HG03439 (cell line): ENCODE data around the gene GGN.

Source experiments
- ATAC-seq: cut with Tn5 transposase; IDR thresholded peaks from one replicate; pipeline ENCODE4 v1.9.1; 2021; ENCODE audit warnings: mild to moderate bottlenecking, moderate library complexity; ENCODE audit not compliant: unreplicated experiment

The GGN gene

DNA sequence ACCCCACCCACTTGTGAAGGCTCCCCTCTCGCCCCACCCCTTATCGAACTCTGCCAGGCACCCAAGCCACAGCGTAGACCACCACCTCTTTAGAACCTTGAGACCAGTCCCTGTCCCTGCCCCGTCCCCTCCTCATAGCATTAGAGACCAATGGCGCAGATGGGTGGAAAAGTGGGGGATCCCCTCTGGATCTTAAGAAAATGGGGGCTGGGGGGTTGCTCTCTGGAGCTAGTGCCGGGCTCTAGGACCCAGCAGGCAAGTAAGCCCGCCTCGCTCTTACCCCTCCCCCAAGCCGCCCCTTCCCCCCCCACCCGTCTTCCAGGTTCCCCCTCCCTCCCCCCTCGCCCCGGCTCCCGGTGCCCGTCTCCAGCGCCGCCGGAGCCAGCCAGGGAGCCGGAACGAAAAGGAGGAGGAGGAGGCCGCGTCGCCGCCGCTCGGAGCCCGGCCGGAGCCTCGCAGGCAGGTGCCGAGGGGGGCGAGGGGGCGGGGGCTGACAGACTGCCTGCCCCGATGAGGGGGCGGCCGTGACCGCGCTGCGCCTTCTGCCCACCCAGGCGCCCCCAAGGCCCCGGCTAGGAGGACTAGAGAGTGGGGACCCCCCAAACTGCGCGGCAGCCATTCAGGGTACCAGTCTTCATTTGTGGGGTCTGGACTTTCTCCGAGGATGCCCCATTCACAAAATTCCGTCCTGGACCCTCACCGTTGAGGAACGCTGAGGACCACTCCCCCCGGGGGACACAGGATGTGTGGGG is 691 bp upstream of the GGN start, which contains the start of gene SPRED3:
SPRED3 (plus strand) TSS at position 349 of the 752 bp plus-strand sequence. CDS start 1,606 bp downstream, outside the sequence.
- ATAC-seq = no peak

DNA sequence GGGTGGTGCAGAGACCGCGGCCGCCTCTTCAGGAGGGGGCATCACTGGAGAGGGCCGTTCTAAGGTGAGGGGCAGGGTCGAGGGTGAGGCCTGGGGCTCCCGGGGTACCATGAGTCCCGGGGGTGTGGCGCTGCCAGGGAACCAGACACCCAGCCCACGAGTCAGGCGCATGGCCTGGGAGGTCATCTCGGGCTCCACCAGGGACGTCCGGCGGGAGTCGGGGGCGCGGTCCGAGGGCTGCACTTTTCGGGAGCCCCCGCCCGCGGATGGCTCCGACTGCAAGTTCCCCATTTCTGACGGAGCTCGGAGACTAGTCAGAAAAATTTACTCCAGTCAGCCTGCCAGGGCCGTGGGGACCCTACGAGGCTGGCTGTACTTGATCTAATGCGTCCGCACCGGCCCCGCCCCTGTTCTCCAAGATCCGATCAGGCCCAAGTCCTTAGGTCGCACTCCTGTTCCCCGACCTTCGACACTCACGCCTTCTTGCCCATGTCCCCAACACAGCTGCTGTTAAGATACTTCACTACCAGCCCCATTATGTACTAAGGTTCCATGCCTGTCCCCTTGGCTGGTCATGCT is 774 bp downstream of the GGN start:
- ATAC-seq = no peak

DNA sequence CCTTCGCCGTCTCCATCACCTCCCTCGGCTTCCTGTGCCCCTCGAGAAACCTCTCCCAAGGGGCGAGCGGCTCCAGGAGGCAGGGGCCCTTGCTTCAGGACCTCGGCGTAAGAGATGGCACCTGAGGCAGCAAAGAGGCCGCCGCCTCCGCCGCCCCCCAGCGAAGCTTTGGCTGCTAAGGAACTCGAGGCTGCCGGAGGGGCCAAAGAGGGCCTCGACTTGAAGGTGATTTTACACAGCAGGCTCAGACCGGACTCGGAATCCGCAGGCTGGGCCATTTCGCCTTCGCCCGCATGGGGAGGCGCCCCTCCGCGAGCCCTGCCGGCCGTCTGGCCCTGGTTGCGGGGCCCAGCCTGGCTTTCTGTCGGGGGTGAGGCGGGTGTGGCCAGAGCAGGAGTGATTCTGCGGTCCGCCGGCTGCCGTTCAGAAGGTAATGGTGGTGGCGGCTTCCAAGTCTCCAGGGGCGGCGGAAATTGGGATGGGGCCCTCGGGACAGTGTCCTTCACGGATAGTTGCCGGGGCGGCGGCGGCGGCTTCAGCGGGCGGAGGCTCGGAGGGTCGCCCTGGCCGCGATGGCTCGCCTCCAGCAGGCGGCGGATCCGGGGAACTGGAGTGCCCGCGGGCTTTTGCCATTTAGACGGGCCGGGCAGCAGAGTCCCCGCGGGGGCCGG is 1.4 kb downstream of the GGN start:
- no peak for ATAC-seq

DNA sequence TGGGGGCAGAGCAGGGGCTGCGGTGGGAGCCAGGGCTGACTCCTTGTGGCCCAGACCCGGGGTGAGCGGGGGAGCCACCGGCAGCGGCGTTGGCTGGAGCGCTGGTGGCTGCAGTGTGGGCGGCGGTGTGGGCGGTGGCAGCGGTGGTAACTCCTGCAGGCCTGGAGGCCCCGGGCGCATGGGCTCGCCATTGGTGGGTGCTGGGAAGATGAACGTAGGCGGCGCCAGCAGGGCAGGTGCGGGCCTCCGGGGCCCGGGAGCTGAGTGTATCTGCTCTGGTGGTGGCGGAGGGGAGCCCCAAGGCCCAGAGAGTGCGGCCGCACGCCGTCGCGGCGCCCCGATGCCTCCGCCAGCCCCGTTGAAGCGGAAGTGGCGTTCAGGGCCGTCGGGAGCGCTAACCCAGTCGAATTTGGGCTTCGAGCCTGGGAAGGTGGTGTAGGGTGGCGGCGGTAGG is 2.0 kb downstream of the GGN start:
- no peak for ATAC-seq

DNA sequence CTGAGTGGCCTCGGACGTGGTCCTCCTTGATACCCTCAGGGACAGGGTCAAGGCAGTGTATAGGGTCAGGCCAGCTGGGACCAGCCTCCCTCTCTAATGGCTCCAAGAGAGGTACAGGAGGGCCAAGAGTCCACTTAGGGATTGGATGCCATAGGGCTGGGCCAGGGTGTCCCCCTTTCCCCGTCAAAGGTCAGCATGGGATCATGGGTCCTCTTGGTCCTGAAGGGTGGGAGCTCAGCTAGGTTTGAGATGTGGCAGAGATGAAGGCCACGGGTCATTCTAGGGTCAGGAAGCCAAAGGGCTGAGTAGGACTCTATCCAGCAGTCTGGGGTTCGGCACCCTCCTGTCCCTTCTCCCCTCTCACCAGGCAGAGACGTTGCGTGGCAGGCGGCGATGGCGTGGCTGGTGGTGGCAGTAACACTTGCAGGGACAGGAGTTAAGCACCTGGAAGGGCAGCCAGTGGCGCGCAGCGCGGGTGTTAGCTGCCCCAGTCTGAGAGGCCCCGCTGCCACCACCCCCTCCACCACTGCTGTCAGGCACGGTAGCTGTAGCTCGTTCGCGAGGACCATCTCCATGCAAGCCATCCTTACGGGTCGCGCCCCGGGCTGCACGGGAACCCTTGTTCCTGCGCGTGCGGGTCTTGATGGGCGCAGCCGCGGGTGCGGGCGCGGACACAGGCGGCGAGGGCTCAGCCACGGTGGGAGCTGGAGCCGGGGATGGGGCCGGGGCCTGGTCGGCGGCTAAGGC is 2.6 kb downstream of the GGN start:
- no peak for ATAC-seq

DNA sequence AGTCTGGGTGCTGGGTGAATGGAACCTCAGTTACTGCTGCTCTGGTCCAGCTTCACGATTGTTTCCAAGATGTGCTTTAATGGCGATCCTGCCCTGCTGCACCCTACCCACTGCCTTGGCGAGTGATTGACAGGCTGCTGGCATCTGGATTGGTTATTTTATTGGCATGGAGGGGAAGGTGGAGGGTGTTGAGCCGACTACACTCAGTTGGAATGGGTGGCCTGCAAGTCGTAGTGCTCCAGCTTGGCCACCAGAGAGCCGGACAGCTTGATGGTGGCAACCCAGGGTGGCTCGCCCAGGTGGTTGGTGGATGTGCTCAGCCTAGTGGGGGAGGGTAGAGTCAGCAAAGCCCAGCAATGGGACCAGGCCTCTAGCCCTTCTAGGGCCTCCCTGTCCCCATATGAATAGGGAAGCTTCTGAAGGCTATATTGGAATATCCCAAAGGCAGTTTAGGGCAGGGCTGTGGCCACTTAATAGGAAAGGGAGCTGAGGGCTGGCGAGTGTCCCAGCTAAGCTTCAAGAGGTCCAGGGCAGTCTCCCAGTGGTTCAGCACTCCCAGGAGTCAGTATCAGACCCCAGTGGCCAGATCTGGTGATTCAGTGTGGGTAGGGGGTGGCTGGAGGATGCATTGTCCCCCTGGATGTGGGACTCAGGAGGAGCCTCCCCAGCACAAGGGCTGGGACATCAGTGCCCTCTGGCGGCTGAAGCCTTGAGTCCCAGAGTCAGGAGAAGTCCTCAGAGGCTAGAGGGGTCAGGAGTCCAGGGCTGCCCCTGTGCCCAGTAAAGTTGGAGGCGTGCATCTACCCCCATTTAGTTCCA is 3.4 kb downstream of the GGN start:
- ATAC-seq = no peak

DNA sequence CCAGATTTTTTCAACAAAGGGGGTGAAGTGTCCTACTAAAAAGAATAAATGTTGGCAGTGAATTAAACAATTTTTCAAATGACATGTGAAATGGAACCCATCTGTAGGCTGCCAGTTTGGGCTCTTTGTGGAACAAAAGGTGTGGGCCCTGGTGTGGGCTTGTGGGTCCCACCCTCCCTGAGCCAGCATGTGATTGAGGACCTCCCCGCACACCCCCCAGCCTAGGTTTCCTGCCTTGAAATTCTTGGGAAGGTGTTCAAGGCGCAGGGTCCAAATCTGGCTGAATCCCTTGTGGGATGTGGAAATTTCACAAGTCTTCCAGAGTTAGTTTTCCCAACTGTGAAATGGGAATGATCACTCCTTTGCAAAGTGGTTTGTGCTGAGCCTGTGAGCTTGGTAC is 4.1 kb downstream of the GGN start:
- no peak for ATAC-seq

DNA sequence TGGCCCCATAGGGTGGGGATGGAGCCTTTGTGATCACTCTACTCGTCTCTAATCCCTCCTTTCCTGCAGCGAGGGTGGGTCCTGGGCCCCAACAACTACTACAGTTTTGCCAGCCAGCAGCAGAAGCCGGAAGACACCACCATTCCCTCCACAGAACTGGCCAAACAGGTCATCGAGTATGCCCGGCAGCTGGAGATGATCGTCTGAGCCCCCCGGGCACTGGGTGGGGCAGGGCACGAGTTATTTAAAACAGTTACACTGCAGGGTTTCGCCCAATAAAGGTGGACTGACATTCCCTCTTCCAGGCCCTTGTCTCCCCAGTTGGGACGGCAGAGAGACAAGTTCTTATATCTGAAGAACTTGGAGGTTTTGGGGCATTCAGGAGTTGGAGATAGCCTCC is 4.7 kb downstream of the GGN start:
- no peak for ATAC-seq

DNA sequence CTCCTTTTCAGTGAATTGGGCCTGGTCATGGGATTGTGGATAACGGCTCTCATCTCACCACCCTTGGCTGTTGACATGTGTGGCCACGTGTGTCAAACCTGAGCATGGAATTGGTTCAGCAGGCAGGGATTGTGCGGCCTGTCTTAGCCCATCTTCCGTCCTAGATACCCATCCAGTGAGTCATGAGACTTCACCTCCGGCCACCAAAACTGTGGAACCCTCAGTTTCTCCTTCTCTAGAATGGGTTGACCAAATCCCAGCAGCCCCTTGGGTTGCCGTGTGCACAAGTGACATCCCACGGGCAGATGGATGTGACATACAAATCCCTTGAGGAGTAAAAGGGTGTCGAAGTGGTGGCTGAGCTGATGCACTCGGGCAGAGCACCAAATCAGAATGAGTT is 6.7 kb downstream of the GGN start:
- no peak for ATAC-seq

DNA sequence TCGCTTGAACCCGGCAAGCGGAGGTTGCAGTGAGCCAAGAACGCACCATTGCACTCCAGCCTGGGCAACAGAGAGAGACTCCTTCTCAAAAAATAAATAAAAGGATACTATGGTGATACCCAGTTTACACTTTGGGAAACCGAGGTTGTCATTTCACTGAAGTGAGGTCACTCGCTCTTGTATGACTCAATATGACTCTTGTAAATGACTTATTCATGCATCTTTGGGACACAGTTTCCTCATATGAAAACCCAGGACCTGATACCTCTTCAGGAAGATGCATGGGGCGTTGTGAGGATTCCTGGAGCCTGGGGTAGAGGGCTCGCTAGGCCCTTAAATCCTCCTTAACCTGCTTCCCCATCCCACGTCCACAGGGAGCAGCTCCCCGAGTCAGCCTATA is 9.0 kb downstream of the GGN start:
- ATAC-seq = no peak

DNA sequence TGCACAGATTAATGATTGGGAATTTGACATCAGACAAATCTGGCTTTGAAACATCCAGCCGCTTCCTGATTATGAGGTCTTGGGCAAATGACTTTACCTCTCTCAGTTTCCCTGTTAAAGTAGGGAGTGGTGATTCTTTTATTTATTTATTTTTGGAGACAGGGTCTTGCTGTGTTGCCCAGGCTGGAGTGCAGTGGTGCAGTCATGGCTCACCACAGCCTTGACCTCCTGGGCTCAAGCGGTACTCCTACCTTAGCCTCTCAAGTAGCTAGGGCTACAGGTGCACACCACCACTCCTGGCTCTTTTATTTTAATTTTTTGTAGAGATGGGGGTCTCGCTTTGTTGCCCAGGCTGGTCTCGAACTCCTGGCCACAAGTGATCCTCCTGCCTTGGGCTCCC is 10.8 kb downstream of the GGN start:
- no peak for ATAC-seq

DNA sequence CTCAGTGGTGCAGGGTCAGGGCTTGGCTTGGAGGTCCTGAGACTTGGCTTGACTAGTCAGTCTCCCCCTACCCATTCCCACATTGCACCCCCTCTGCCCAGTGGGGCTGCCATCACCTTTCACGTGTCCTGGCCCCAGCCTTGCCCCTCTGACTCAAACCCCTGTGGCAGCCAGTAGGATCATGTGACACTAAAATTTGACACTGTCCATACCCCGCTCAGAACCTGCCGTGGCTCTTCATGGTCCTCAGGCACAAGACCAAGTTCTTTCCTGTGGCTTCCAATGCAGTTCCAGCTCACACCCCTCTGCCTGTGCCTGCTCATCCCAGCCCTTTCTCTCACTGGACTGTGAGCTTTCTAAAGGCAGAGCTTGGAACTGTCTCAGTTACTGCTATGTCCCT is 11.3 kb downstream of the GGN start:
- ATAC-seq = no peak

DNA sequence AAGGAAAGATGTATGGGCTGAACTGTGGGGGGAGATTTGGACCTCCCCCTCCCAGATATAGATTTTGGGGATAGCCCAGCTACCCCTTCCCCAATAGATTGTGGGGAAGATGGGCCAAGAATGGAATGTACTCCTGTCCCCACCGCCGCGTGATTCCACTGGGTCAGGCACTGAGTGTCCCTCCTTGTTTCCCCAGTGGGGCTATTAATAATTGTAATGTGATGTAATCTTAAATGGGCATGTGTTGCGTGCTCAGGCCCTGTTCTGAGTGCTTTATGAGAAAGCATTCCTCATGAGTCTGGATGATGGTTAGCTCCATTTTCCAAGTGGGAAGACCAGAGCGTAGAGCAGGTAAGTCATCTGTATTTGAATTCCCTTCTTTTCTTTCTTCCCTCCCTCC is 12.1 kb downstream of the GGN start:
- ATAC-seq = no peak

DNA sequence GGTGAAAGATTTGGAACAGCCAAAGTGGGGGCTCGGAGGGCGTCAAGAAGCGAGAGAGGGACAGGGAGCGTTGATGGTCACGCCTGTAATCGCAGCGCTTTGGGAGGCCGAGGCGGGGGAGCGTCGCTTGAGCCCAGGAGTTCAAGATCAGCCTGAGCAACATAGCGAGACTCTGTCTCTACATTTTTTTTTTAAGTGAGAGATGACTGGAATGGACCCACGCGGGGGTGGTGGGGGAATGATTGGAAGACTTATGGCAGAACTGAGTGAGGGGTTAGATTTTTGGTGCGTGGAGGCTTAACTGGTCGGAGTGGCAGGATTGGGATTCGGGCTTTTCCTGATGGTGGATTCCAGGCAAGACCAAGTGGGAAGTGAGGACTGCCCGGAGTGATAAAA is 12.7 kb downstream of the GGN start:
- no peak for ATAC-seq

DNA sequence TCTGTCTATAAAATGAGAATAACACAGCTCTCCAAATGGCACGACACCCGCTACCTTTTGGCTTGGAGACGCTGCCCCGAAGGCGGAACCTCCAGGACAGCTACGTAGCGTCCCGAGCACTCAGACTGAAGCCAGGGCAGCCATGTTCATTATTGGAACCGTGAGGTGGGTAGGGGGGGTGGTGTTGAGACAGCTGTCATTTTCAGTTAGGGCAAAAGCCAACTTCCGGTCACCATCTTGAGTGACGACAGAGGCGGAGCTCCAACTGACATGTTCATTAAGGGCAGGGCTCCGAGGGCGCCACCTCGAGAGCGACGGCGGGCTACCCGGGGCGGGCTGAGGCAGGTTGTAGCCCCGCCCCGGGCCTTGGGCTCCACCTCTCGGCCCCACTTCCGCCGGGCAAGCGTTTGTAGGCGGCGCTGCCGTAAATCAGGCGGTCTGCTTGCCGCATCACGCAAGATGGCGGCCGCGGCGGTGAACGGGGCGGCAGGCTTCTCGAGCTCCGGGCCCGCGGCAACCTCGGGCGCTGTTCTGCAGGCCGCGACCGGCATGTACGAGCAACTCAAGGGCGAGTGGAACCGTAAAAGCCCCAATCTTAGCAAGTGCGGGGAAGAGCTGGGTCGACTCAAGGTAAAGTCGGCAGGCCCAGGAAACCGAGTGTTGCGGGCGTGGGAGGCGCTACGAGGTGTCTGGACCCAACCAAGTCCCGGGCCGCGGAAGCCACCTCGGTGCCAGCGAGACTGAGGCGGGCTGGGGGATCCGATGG is 13.3 kb downstream of the GGN start, which contains the start of gene PSMD8:
PSMD8 (plus strand) TSS at position 240 of the 766 bp plus-strand sequence; CDS start at position 271, 31 bp downstream.
- ATAC-seq = peak; percentile 91

DNA sequence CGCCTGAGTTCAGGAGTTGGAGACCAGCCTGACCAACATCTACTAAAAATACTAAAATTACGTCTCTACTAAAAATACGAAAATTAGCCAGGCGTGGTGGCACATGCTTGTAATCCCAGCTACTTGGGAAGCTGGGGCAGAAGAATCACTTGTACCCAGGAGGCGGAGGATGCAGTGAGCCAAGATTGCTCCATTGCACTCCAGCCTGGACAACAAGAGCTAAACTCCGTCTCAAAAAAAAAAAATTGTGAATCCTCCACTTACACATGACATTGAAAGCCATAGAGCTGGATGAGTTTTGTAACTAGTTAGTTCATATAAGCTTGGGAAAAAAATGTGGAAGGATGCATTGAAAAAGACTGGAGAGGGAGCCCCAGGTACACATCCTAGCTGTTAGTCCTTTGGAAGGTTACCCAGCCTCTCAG is 13.9 kb downstream of the GGN start:
- ATAC-seq = no peak

DNA sequence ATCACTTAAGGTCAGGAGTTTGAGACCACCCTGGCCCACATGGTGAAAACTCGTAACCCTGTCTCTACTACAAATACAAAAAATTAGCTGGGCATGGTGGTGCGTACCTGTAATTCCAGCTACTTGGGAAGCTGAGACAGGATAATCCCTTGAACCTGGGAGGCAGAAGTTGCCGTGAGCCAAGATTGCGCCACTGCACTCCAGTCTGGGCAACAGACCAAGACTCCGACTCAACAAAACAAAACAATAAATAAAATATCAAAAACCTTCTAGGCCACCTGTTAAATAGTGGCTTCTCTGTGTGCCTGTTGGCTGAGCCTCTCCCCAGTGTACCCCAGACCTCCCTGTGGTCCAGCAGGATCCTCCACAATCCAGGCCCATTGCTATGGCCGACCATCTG is 16.8 kb downstream of the GGN start:
- no peak for ATAC-seq

DNA sequence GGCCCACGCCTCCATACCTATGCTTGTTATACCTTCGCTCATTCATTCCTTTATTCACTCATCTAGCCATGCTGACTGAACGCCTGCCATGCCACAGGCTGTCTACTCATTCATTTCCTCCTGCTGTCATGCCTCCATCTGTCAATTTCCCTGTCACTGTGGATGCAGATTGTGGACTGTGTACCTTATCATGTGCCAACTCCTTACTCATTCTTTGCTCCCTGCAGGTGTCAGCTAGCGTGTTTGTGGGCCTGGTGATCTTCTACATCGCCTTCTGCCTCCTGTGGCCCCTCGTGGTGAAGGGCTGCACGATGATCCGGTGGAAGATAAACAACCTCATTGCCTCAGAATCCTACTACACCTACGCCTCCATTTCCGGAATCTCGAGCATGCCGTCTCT is 17.5 kb downstream of the GGN start:
- ATAC-seq = no peak

DNA sequence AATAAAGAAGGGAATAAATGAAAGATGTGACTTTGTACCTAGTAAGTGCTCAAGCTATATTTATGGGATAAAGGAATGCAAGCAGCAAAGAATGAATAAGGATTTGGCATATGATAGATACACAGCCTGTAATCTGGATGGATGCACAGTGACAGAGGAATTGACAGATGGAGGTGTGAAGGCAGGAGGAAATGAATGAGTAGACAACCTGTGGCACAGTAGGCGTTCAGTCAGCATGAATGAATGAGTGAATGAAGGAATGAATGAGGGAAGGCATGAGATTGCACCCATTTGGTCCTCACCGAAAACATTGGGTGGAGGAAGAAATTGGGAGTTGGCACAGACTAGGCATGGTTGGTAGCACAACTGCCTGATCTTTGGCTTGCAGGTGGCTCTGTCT is 18.2 kb downstream of the GGN start:
- no peak for ATAC-seq

DNA sequence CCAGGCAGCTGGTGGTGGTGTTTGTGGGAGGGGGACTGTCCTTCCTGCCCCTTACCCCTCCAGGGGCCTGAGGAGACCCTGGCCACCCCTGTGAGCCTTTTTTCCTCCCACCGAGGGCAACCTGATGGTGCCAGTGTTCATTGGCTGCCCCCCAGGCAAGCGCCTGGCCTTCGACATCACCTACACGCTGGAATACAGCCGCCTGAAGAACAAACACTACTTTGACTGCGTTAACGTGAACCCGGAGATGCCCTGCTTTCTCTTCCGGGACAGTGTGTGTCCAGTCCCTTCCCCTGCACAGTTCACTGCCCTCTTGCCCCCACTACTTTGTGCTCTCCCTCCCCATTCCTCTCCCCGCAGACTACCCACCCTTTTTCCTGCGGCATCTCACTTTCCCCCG is 20.8 kb downstream of the GGN start:
- ATAC-seq = no peak
